A172 (cell line): ENCODE measurements around the gene CTRB1. TPM values are rescaled to one million over a fixed set of nuclear protein-coding genes. Genes with fewer than 3 reads are reported as not detected.
"Not testable (repeated sequence)": the region's sequence is repeated elsewhere in the genome, so short reads cannot be mapped to it uniquely, and the experiment has no call there.

ENCODE experiments used
- DNase-seq: peaks from one replicate; pipeline ENCODE4 v3.0.0-alpha.2; 2015; ENCODE audit warnings: low spot score
- total RNA-seq: library from RNA; depleted of rRNA; stranded (reverse); fragments of >200 nt; shearing (Covaris generic); gene quantifications from 2 replicates; pipeline ENCODE4 v1.2.3, GENCODE V29; 2014

CTRB1 gene
- total RNA-seq, 1 experiment from 2014 or later, result not detected

GRCh38 chr16:75204410-75204758, 14.4 kb upstream of the CTRB1 start:
- DNase-seq, result no peak

- not testable (repeated sequence) for DNase-seq
Measured at GRCh38 chr16:75204905-75205304, 13.9 kb upstream of the CTRB1 start.

- not testable (repeated sequence) for DNase-seq
Measured at GRCh38 chr16:75205438-75205837, 13.3 kb upstream of the CTRB1 start.

GRCh38 chr16:75205961-75206748, 12.6 kb upstream of the CTRB1 start:
- DNase-seq, result not testable (repeated sequence)

- no peak for DNase-seq
Measured at GRCh38 chr16:75206749-75207451, 11.9 kb upstream of the CTRB1 start, which contains the start of gene CTRB2. Gene CTRB2, minus strand, starts transcription at chr16:75207161. Its CDS starts 20 bp downstream, at chr16:75207141.

- DNase-seq, result no peak
Measured at GRCh38 chr16:75207831-75208230, 11.0 kb upstream of the CTRB1 start.

GRCh38 chr16:75208242-75208825, 10.5 kb upstream of the CTRB1 start:
- no peak for DNase-seq

- DNase-seq, result no peak
Measured at GRCh38 chr16:75208861-75209505, 9.8 kb upstream of the CTRB1 start.

- not testable (repeated sequence) for DNase-seq
Measured at GRCh38 chr16:75209514-75209913, 9.3 kb upstream of the CTRB1 start.

GRCh38 chr16:75209944-75210343, 8.8 kb upstream of the CTRB1 start:
- no peak for DNase-seq

- DNase-seq, result not testable (repeated sequence)
Measured at GRCh38 chr16:75211286-75211685, 7.5 kb upstream of the CTRB1 start.

GRCh38 chr16:75216127-75216526, 2.7 kb upstream of the CTRB1 start:
- DNase-seq, result no peak

GRCh38 chr16:75216576-75216975, 2.2 kb upstream of the CTRB1 start:
- no peak for DNase-seq

- DNase-seq, result no peak
Measured at GRCh38 chr16:75217389-75217851, 1.4 kb upstream of the CTRB1 start.

- DNase-seq, result no peak
Measured at GRCh38 chr16:75219088-75219487, 300 bp downstream of the CTRB1 start.

- DNase-seq, result no peak
Measured at GRCh38 chr16:75219838-75220237, 1.1 kb downstream of the CTRB1 start.

- no peak for DNase-seq
Measured at GRCh38 chr16:75222271-75222783, 3.5 kb downstream of the CTRB1 start.

GRCh38 chr16:75223129-75223528, 4.3 kb downstream of the CTRB1 start:
- not testable (repeated sequence) for DNase-seq

- no peak for DNase-seq
Measured at GRCh38 chr16:75224306-75225082, 5.7 kb downstream of the CTRB1 start.

GRCh38 chr16:75225092-75225491, 6.3 kb downstream of the CTRB1 start:
- DNase-seq, result no peak
